GM12892 (cell line): ENCODE measurements around the gene CRIP1.

ENCODE experiments used
- POLR2A ChIP-seq: IDR thresholded peaks from 2 replicates; pipeline ENCODE4 v1.6.1; 2011; ENCODE audit warnings: low read depth, low read length, control low read depth
- POLR2AphosphoS5 ChIP-seq: IDR thresholded peaks from 2 replicates; pipeline ENCODE4 v1.6.1; 2011; ENCODE audit warnings: low read depth, low read length, control low read depth
- TAF1 ChIP-seq: IDR thresholded peaks from 2 replicates; pipeline ENCODE4 v1.6.1; 2011; ENCODE audit warnings: low read depth, mild to moderate bottlenecking, control low read depth, low read length, borderline replicate concordance

DNA sequence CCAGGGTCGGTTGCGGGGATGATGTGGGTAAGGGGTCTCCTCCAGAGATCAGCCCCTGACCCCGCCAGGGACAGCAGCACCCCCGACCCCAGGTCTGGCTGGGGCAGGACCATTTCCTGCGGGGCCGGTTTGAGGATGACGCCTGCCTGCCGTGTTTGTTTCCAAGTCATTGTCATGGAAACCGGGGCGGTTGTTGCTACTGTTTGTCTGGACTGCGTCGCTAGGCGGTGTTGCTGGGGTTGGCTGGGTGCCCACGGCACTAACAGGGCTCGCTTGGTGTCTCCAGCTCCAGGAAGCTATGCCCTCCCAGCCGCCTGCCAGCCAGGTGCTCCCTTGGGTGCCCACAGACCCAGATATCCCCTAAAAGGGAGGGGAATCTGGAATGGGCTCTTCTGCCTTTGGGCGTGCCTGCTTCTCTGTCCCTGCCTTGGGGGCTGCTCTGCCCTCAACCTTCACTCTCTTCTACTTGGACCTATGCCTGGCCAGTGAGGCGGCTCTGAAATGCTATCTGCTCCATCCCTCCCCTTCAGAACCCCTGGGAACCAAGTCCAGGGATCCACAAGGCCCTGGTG is 4.7 kb upstream of the CRIP1 start:
- TF ChIP-seq POLR2AphosphoS5 (no peak), POLR2A (no peak), TAF1 (no peak)
